ENCODE data around the gene APBA2.

The APBA2 gene

GRCh38 chr15:28915041-28915810, 29.5 kb downstream of the APBA2 start:
- no peak for DNase-seq (ENCODE audit: low read depth)

- DNase-seq (ENCODE audit: low read depth): no peak
Observed at GRCh38 chr15:28915935-28916334, 30.2 kb downstream of the APBA2 start.

GRCh38 chr15:28917791-28918140, 32.0 kb downstream of the APBA2 start:
- no peak for DNase-seq (ENCODE audit: low read depth)

- no peak for DNase-seq (ENCODE audit: low read depth)
Observed at GRCh38 chr15:28918141-28918983, 32.6 kb downstream of the APBA2 start.

- DNase-seq (ENCODE audit: low read depth): no peak
Observed at GRCh38 chr15:28919201-28919635, 33.4 kb downstream of the APBA2 start.

GRCh38 chr15:28919679-28920655, 34.2 kb downstream of the APBA2 start:
- no peak for DNase-seq (ENCODE audit: low read depth)

- DNase-seq (ENCODE audit: low read depth): no peak
Observed at GRCh38 chr15:28920781-28921331, 35.1 kb downstream of the APBA2 start.

GRCh38 chr15:28921336-28921735, 35.6 kb downstream of the APBA2 start:
- no peak for DNase-seq (ENCODE audit: low read depth)

- DNase-seq (ENCODE audit: low read depth): no peak
Observed at GRCh38 chr15:28921919-28922706, 36.3 kb downstream of the APBA2 start.

- no peak for DNase-seq (ENCODE audit: low read depth)
Observed at GRCh38 chr15:28922707-28923012, 36.9 kb downstream of the APBA2 start.

- no peak for DNase-seq (ENCODE audit: low read depth)
Observed at GRCh38 chr15:28923726-28924280, 38.0 kb downstream of the APBA2 start.

GRCh38 chr15:28927043-28927442, 41.3 kb downstream of the APBA2 start:
- DNase-seq (ENCODE audit: low read depth): no peak

GRCh38 chr15:28929200-28929599, 43.4 kb downstream of the APBA2 start:
- no peak for DNase-seq (ENCODE audit: low read depth)

GRCh38 chr15:28930011-28930410, 44.2 kb downstream of the APBA2 start:
- no peak for DNase-seq (ENCODE audit: low read depth)

GRCh38 chr15:28930476-28931291, 44.9 kb downstream of the APBA2 start:
- DNase-seq (ENCODE audit: low read depth): no peak

GRCh38 chr15:28931828-28932227, 46.1 kb downstream of the APBA2 start:
- DNase-seq (ENCODE audit: low read depth): no peak

- DNase-seq (ENCODE audit: low read depth): no peak
Observed at GRCh38 chr15:28932361-28932760, 46.6 kb downstream of the APBA2 start.

GRCh38 chr15:28933710-28934445, 48.1 kb downstream of the APBA2 start:
- DNase-seq (ENCODE audit: low read depth): peak; percentile 52

GRCh38 chr15:28934645-28935044, 48.9 kb downstream of the APBA2 start:
- DNase-seq (ENCODE audit: low read depth): no peak
